SH-SY5Y (cell line): ENCODE data around the gene YBX2.

ENCODE experiments used
- GATA2 ChIP-seq: IDR thresholded peaks from 2 replicates; pipeline ENCODE4 v1.6.1; 2011; ENCODE audit warnings: mild to moderate bottlenecking, low read depth, low read length
- GATA3 ChIP-seq: IDR thresholded peaks from 2 replicates; pipeline ENCODE4 v1.6.1; 2011; ENCODE audit warnings: low read depth, mild to moderate bottlenecking, low read length, moderate library complexity

- TF ChIP-seq GATA2 (no peak), GATA3 (no peak)
Measured at GRCh38 chr17:7304179-7304578, 9.7 kb upstream of the YBX2 start.
